GM10248 (cell line): ENCODE data around the gene CYFIP1.

Source experiments
- CTCF ChIA-PET: fragments of 300-600 bp; sonication (Branson Sonifier 250); formaldehyde crosslinking; extraction: SDS; loops from one replicate; lab custom pipeline; 2021; ENCODE audit warnings: antibody characterized with exemption; lab: Yijun Ruan, JAX
- POLR2A ChIA-PET: fragments of 350-650 bp; sonication (Branson Sonifier 250); formaldehyde crosslinking; extraction: SDS; loops from one replicate; lab custom pipeline; 2020; ENCODE audit warnings: antibody characterized with exemption; lab: Yijun Ruan, JAX
- DNase-seq: peaks from one replicate; pipeline ENCODE4 v3.0.0; 2012; ENCODE audit errors: extremely low spot score
- CTCF ChIP-seq: IDR thresholded peaks from 2 replicates; pipeline ENCODE4 v1.5.1; 2012; ENCODE audit warnings: mild to moderate bottlenecking, low read depth; ENCODE audit errors: extremely low read depth, missing control alignments, control extremely low read depth

The CYFIP1 gene

GRCh38 chr15:22902981-22903380, 77.2 kb downstream of the CYFIP1 start:
- CTCF ChIA-PET: interaction anchor here (1.3 kb wide), 1 partner anchor 10 kb away, joined by 3 read pairs; no protein-coding TSS in a partner anchor
- no peak for TF ChIP-seq CTCF
- no peak for DNase-seq
- POLR2A ChIA-PET: no interaction called here

DNA sequence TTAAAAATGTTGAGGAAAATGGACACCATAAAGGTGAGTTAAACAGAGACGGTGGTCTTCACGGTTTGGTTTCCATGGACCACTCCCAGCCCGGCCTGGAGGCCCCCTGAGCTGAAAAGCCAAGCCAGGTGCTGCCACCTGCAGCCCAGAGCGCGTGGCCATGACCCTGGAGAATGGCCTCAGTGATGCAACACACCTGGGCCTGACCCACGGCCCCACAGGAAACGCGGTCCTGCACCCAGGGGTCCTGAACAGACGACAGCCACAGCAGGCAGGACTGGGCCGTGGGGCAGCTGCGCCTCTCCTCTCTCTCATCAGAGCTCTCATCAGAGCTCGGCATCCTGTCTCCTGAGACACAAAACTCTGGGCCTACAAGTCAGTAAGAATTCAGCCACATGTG, 77.6 kb downstream of the CYFIP1 start:
- ChIA-PET CTCF (interaction anchor here (1.3 kb wide), 1 partner anchor 10 kb away, joined by 3 read pairs; no protein-coding TSS in a partner anchor), POLR2A (no interaction called here)
- peak; percentile 25 for TF ChIP-seq CTCF
- no peak for DNase-seq

DNA sequence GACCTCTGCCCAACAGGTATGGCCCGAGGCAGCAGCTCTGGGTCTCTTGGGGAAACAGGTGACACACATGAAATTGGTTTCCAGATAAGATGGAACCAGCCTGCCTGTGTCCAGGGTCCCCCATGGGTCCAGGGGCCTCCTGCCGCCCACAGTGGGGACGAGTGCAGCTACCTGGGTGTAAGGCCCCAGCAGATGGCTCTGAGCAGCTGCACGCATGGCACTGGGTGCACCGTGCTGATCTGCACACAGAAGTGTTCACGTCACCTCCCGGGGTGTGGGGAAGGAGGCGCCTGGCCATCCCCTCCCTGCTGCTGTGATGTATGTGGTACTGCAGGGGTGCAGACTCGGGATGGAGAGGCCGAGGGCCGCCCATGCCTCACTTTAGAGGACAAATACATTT, 78.1 kb downstream of the CYFIP1 start:
- no peak for TF ChIP-seq CTCF
- DNase-seq: no peak
- ChIA-PET CTCF (interaction anchor here (1.3 kb wide), 1 partner anchor 8 kb away, joined by 5 read pairs; no protein-coding TSS in a partner anchor), POLR2A (interaction anchor here (0.6 to 0.9 kb wide), 2 partner anchors 56 to 96 kb away, joined by 3 to 4 read pairs; no protein-coding TSS in a partner anchor)

- DNase-seq: peak; percentile 52
- no peak for TF ChIP-seq CTCF
These were observed 84.5 kb downstream of the CYFIP1 start for GRCh38 chr15:22895465-22896190.

DNA sequence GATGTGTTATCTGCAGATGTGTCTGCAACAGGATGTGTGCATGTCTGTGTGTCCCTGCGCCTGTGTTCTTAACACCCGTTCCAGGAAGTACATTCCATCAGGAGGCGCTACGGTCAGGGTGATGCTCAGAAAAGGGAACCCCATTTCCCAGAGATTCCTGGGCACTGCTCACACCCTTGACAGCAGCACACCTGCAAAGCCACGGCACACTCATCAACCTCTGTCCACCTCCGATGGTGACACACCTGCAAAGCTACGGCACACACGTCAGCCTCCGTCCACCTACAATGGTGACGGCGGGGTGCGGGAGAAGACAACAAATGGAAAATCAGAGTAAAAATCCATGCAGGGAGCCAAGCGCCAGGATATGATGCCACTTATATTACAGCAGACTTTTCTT, 86.3 kb downstream of the CYFIP1 start:
- ChIA-PET CTCF (no interaction called here), POLR2A (no interaction called here)
- no peak for DNase-seq
- no peak for TF ChIP-seq CTCF

More at GRCh38 chr15:22895465-22896190, 84.5 kb downstream of the CYFIP1 start:
- ChIA-PET CTCF (interaction anchor here (0.7 to 0.8 kb wide), 2 partner anchors 11 to 13 kb away, joined by 3 read pairs; no protein-coding TSS in a partner anchor), POLR2A (interaction anchor here (0.6 kb wide), 1 partner anchor 18 kb away, joined by 6 read pairs; no protein-coding TSS in a partner anchor)

DNA sequence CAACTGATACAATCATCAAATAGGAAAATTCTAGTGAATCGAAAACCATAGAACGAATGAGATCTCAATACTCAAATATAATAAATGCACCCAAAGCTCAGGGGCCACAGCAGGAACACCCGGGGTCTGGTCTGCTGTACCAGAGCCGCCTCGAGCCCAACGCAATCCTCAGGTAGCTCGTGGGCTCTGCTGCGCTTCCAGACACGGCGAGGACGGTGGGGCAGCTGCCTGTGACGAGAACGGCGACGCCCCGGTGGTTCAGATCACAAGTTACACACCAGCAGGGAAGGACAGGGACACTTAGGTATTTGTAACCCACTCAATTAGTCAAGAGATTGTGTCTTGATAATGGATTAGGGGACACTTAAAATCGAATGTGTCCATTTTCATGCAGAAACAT, 87.1 kb downstream of the CYFIP1 start:
- TF ChIP-seq CTCF: no peak
- ChIA-PET POLR2A (no interaction called here), CTCF (interaction anchor here (1.0 kb wide), 1 partner anchor 10 kb away, joined by 3 read pairs; no protein-coding TSS in a partner anchor)
- DNase-seq: no peak
